Activated CD4-positive, alpha-beta T cell treated with anti-CD3 and anti-CD28 coated beads, Interleukin-2, Interleukin-4, amounts not matched to agents 100 ng/mL and 50 ng/mL, durations not matched to agents 16 hours and 8 hours (primary cell): ENCODE results near the gene HRK.

ENCODE experiments used
- DNase-seq: peaks from one replicate; pipeline ENCODE4 v3.0.0-alpha.2; 2020; ENCODE audit warnings: low spot score

Gene HRK

GRCh38 chr12:116897476-116897875 is 16.2 kb upstream of the HRK start:
- DNase-seq = no peak

- no peak for DNase-seq
Measured at GRCh38 chr12:116896411-116896924, 15.2 kb upstream of the HRK start.

- no peak for DNase-seq
Measured at GRCh38 chr12:116894913-116895312, 13.7 kb upstream of the HRK start.

- DNase-seq = no peak
Measured at GRCh38 chr12:116892349-116893140, 11.3 kb upstream of the HRK start.

- DNase-seq = no peak
Measured at GRCh38 chr12:116891019-116891418, 9.8 kb upstream of the HRK start.

- DNase-seq = no peak
Measured at GRCh38 chr12:116890330-116890729, 9.1 kb upstream of the HRK start.

- no peak for DNase-seq
Measured at GRCh38 chr12:116887897-116888296, 6.7 kb upstream of the HRK start.

GRCh38 chr12:116887244-116887643 is 6.0 kb upstream of the HRK start:
- no peak for DNase-seq

- DNase-seq = no peak
Measured at GRCh38 chr12:116885491-116885890, 4.2 kb upstream of the HRK start.

GRCh38 chr12:116884871-116885270 is 3.6 kb upstream of the HRK start:
- no peak for DNase-seq

- DNase-seq = no peak
Measured at GRCh38 chr12:116882742-116883141, 1.5 kb upstream of the HRK start.

GRCh38 chr12:116881877-116882507 is 751 bp upstream of the HRK start:
- DNase-seq = no peak

GRCh38 chr12:116880817-116881324 is 370 bp downstream of the HRK start:
- peak; percentile 22 for DNase-seq

GRCh38 chr12:116880213-116880816 is 926 bp downstream of the HRK start:
- no peak for DNase-seq

GRCh38 chr12:116879509-116880212 is 1.6 kb downstream of the HRK start:
- no peak for DNase-seq

GRCh38 chr12:116878567-116879508 is 2.4 kb downstream of the HRK start:
- no peak for DNase-seq

- DNase-seq = no peak
Measured at GRCh38 chr12:116876151-116876869, 4.9 kb downstream of the HRK start.

GRCh38 chr12:116874324-116874995 is 6.8 kb downstream of the HRK start:
- no peak for DNase-seq

GRCh38 chr12:116870306-116870705 is 10.9 kb downstream of the HRK start:
- no peak for DNase-seq

- no peak for DNase-seq
Measured at GRCh38 chr12:116867523-116867922, 13.7 kb downstream of the HRK start.
